CD14-positive monocyte (primary cell): ENCODE results near the gene TMUB1. TPM values are rescaled to one million over a fixed set of nuclear protein-coding genes. Genes with fewer than 3 reads are reported as not detected.

Source experiments
- DNase-seq, 3 donors: peaks; one replicate each; pipeline ENCODE4 v3.0.0-alpha.2; 2011 to 2022
- H2AFZ ChIP-seq: 2 replicates; pipeline ENCODE4 v1.6.0; 2012; ENCODE audit warnings: mild to moderate bottlenecking, low read depth, low read length, inconsistent platforms; ENCODE audit not compliant: insufficient read depth, poor library complexity, severe bottlenecking
- H3K27ac ChIP-seq, 2 donors: 1 replicate in 1 of 2; 2 replicates in 1 of 2; pipeline ENCODE4 v1.5.1; 2012 to 2013; ENCODE audit warnings: low read length in 2 of 2, control low read depth in 1 of 2, inconsistent platforms in 1 of 2, low read depth in 1 of 2, mild to moderate bottlenecking in 1 of 2
- H3K27me3 ChIP-seq, 2 donors: one replicate each; pipeline versions ENCODE4 v1.6.0 to v1.6.1; 2011 to 2013; ENCODE audit warnings: low read length in 2 of 2; ENCODE audit not compliant: control insufficient read depth in 2 of 2, insufficient read depth in 2 of 2
- H3K36me3 ChIP-seq, 2 donors: replicated peaks in 1 of 2; 1 replicate in 1 of 2; 2 replicates in 1 of 2; pipeline versions ENCODE4 v1.5.1 to v1.6.1; 2012 to 2013; ENCODE audit warnings: low read length in 2 of 2, control low read depth in 1 of 2, inconsistent platforms in 1 of 2, mild to moderate bottlenecking in 1 of 2; ENCODE audit not compliant: insufficient read depth in 2 of 2, control insufficient read depth in 1 of 2
- H3K4me1 ChIP-seq, 2 donors: 1 replicate in 1 of 2; 2 replicates in 1 of 2; pipeline versions ENCODE4 v1.5.1 to v1.6.1; 2012 to 2013; ENCODE audit warnings: low read length in 2 of 2, control low read depth in 1 of 2, inconsistent platforms in 1 of 2, mild to moderate bottlenecking in 1 of 2, moderate library complexity in 1 of 2; ENCODE audit not compliant: insufficient read depth in 2 of 2, control insufficient read depth in 1 of 2
- H3K4me2 ChIP-seq: replicated peaks from 2 replicates; pipeline ENCODE3; 2012; ENCODE audit warnings: low read length, moderate library complexity, mild to moderate bottlenecking; ENCODE audit not compliant: poor library complexity, severe bottlenecking; ENCODE audit errors: extremely low read depth
- H3K4me3 ChIP-seq, 3 experiments: fragments of 200-600 bp in 1 of 3; sonication (generic) in 1 of 3; replicated peaks in 1 of 3; 1 replicate in 2 of 3; 2 replicates in 1 of 3; pipeline ENCODE4 v1.5.1; 2011 to 2013; ENCODE audit warnings: low read length in 3 of 3, mild to moderate bottlenecking in 3 of 3, control low read depth in 2 of 3, low read depth in 2 of 3, inconsistent platforms in 1 of 3, moderate library complexity in 1 of 3
- H3K79me2 ChIP-seq: 2 replicates; pipeline ENCODE4 v1.6.0; 2012; ENCODE audit warnings: mild to moderate bottlenecking, control low read depth, inconsistent platforms, low read length, moderate library complexity; ENCODE audit not compliant: insufficient read depth
- H3K9ac ChIP-seq: 2 replicates; pipeline ENCODE4 v1.6.0; 2017; ENCODE audit warnings: low read length, mild to moderate bottlenecking; ENCODE audit not compliant: insufficient read depth, poor library complexity, severe bottlenecking
- H3K9me3 ChIP-seq, 2 donors: replicated peaks in 1 of 2; 1 replicate in 1 of 2; 2 replicates in 1 of 2; pipeline versions ENCODE4 v1.5.1 to v1.6.1; 2012 to 2013; ENCODE audit warnings: low read length in 2 of 2, control low read depth in 1 of 2; ENCODE audit not compliant: control insufficient read depth in 1 of 2, insufficient read depth in 1 of 2
- H4K20me1 ChIP-seq: 2 replicates; pipeline ENCODE4 v1.6.0; 2012; ENCODE audit warnings: mild to moderate bottlenecking, low read length, control low read depth, moderate library complexity; ENCODE audit not compliant: insufficient read depth
- H3K27ac Mint-ChIP-seq, 7 donors: one replicate each; pipeline ENCODE4 v1.8.0; 2020; ENCODE audit warnings: mild to moderate bottlenecking in 7 of 7, mixed read lengths in 7 of 7, moderate library complexity in 6 of 7, inconsistent platforms in 2 of 7
- H3K27me3 Mint-ChIP-seq, 3 donors: one replicate each; pipeline ENCODE4 v1.8.0; 2021 to 2022; ENCODE audit warnings: low read depth in 3 of 3, mild to moderate bottlenecking in 3 of 3, mixed read lengths in 3 of 3, moderate library complexity in 3 of 3, inconsistent platforms in 1 of 3
- H3K36me3 Mint-ChIP-seq, 2 donors: one replicate each; pipeline ENCODE4 v1.8.0; 2020; ENCODE audit warnings: mixed read lengths in 2 of 2, inconsistent platforms in 1 of 2, mild to moderate bottlenecking in 1 of 2
- H3K4me1 Mint-ChIP-seq: one replicate; pipeline ENCODE4 v1.8.0; 2020; ENCODE audit warnings: mild to moderate bottlenecking, mixed read lengths
- H3K4me3 Mint-ChIP-seq, 2 donors: one replicate each; pipeline ENCODE4 v1.8.0; 2020; ENCODE audit warnings: mild to moderate bottlenecking in 2 of 2, mixed read lengths in 2 of 2, moderate library complexity in 1 of 2
- H3K9me3 Mint-ChIP-seq, 7 donors: one replicate each; pipeline ENCODE4 v1.8.0; 2020 to 2022; ENCODE audit warnings: mixed read lengths in 7 of 7, mild to moderate bottlenecking in 6 of 7, moderate library complexity in 6 of 7, inconsistent platforms in 2 of 7
- CTCF ChIP-seq: fragments of 200-600 bp; IDR thresholded peaks from one replicate; pipeline ENCODE4 v1.8.0; 2022; ENCODE audit warnings: antibody characterized with exemption, mild to moderate bottlenecking
- WGBS: methylation state at CpG from one replicate; pipeline ENCODE4 v1.1.5; 2013; ENCODE audit warnings: missing lambda C conversion rate; ENCODE audit not compliant: insufficient coverage; 5-methylcytosine and 5-hydroxymethylcytosine counted together
- intact Hi-C, 2 donors: fragments of 100-400 bp; cut with micrococcal nuclease; formaldehyde crosslinking; loops; one replicate each; pipeline versions ENCODE4 v1.15.0 to v1.15.1; 2023
- polyA plus RNA-seq, 3 donors: library from polyadenylated mRNA; depleted of rRNA in 1 of 3; unstranded in 2 of 3; stranded (reverse) in 1 of 3; fragments of 300-500 nt in 2 of 3; fragments of >200 nt in 1 of 3; fragmentation: Illumina TruSeq in 2 of 3; gene quantifications; 1 replicate in 2 of 3; 2 replicates in 1 of 3; pipeline ENCODE4 v1.2.3, GENCODE V29; 2012 to 2021

TMUB1 gene
- polyA plus RNA-seq, 3 donors, result 17.4 to 28.2 (median 19.8) TPM

- H3K9me3 Mint-ChIP-seq, result peaks cover 0 to 1% (median 0%) of the 10 kb centered on the region in 7 donors
- no peaks in the 10 kb centered on the region for H3K27me3 Mint-ChIP-seq
- Histone ChIP-seq H3K36me3 (peaks cover 31 to 34% of the 10 kb centered on the region in 2 donors), H3K4me3 (no peak overlapping the region), H3K27me3 (no peaks in the 10 kb centered on the region), H3K4me1 (peaks cover 5 to 9% of the 10 kb centered on the region in 2 donors), H3K4me2 (no peak overlapping the region), H3K9me3 (no peaks in the 10 kb centered on the region), H4K20me1 (no peaks in the 10 kb centered on the region), H3K79me2 (peaks cover 1% of the 10 kb centered on the region), H3K9ac (no peak overlapping the region), H3K27ac (no peak overlapping the region), H2AFZ (no peak overlapping the region)
- intact Hi-C loops, result loop anchor here in 1 of 2 donors (10.0 kb wide), 1 partner anchor 61 kb away; no protein-coding TSS in a partner anchor
- no peak overlapping the region for H3K27ac Mint-ChIP-seq
- DNase-seq, result no peak
- H3K36me3 Mint-ChIP-seq, result peaks cover 34 to 39% of the 10 kb centered on the region in 2 donors
- H3K4me3 Mint-ChIP-seq, result no peak overlapping the region
- 88% methylated on average over 3 of the region's 5 CpGs for WGBS
- no peak for TF ChIP-seq CTCF
- peaks cover 14% of the 10 kb centered on the region for H3K4me1 Mint-ChIP-seq
Observed at GRCh38 chr7:151033864-151034249, 49.4 kb downstream of the TMUB1 start.

GRCh38 chr7:151032936-151033863 is 50.1 kb downstream of the TMUB1 start:
- peak overlapping the region in 1 of 2 donors; percentile 17 for H3K27ac ChIP-seq
- peaks cover 4% of the 10 kb centered on the region for H3K79me2 ChIP-seq
- peaks cover 31 to 34% of the 10 kb centered on the region in 2 donors for H3K36me3 ChIP-seq
- TF ChIP-seq CTCF, result no peak
- no peaks in the 10 kb centered on the region for H4K20me1 ChIP-seq
- peaks cover 13% of the 10 kb centered on the region for H3K4me1 Mint-ChIP-seq
- H3K4me3 ChIP-seq, result no peak overlapping the region
- intact Hi-C loops, result loop anchor here in 1 of 2 donors (10.0 kb wide), 1 partner anchor 62 kb away; no protein-coding TSS in a partner anchor
- peaks cover 7 to 10% of the 10 kb centered on the region in 2 donors for H3K4me1 ChIP-seq
- H3K4me3 Mint-ChIP-seq, result no peak overlapping the region
- H3K9me3 ChIP-seq, result no peaks in the 10 kb centered on the region
- no peaks in the 10 kb centered on the region for H3K27me3 Mint-ChIP-seq
- no peak overlapping the region for H3K9ac ChIP-seq
- peak overlapping the region in 2 of 7 donors; percentile 19 to 68 for H3K27ac Mint-ChIP-seq
- no peak overlapping the region for H3K4me2 ChIP-seq
- peaks cover 0 to 1% (median 0%) of the 10 kb centered on the region in 7 donors for H3K9me3 Mint-ChIP-seq
- DNase-seq, result no peak
- H2AFZ ChIP-seq, result no peak overlapping the region
- H3K36me3 Mint-ChIP-seq, result peaks cover 34 to 39% of the 10 kb centered on the region in 2 donors
- no peaks in the 10 kb centered on the region for H3K27me3 ChIP-seq
- WGBS, result 95% methylated on average over 16 of the region's 17 CpGs

Other genes starting within 250 kb of the TMUB1 start
- gene AOC1, start 231.0 kb downstream of the TMUB1 start, polyA plus RNA-seq, result under 1 TPM in 2 of 3 donors, not detected in 1; 0.16 to 0.31 TPM
- gene KCNH2, start 105.2 kb downstream of the TMUB1 start, polyA plus RNA-seq, result not detected
- under 1 TPM; 0.26 to 0.72 (median 0.39) TPM for gene NOS3, start 92.5 kb downstream of the TMUB1 start, polyA plus RNA-seq
- gene ATG9B, start 59.0 kb downstream of the TMUB1 start, polyA plus RNA-seq, result under 1 TPM in 2 of 3 donors, not detected in 1; 0.21 to 0.30 TPM
- gene ABCB8, start 55.0 kb downstream of the TMUB1 start, polyA plus RNA-seq, result 10 to 100 TPM in 1 of 3 donors, 1 to 10 TPM in 2; 9.3 to 19.9 (median 9.5) TPM
- gene ASIC3, start 35.0 kb downstream of the TMUB1 start, polyA plus RNA-seq, result 1 to 10 TPM in 1 of 3 donors, not detected in 2; 2.0 TPM
- gene CDK5, start 25.6 kb downstream of the TMUB1 start, polyA plus RNA-seq, result 10 to 100 TPM; 14.9 to 31.2 (median 24.9) TPM
- 100 to 1,000 TPM in 1 of 3 donors, 10 to 100 TPM in 2; 21.6 to 132 (median 23.8) TPM for gene SLC4A2, start 23.9 kb downstream of the TMUB1 start, polyA plus RNA-seq
- gene FASTK, start 2.7 kb downstream of the TMUB1 start, polyA plus RNA-seq, result 100 to 1,000 TPM in 1 of 3 donors, 10 to 100 TPM in 2; 34.7 to 110 (median 38.6) TPM
- 100 to 1,000 TPM in 1 of 3 donors, 1 to 10 TPM in 2; 6.4 to 133 (median 6.8) TPM for gene AGAP3, start 3.0 kb upstream of the TMUB1 start, polyA plus RNA-seq
- not detected for gene GBX1, start 84.2 kb upstream of the TMUB1 start, polyA plus RNA-seq
- gene ASB10, start 103.8 kb upstream of the TMUB1 start, polyA plus RNA-seq, result not detected
- not detected for gene H2BK1, start 127.0 kb upstream of the TMUB1 start, polyA plus RNA-seq
- gene ABCF2, start 143.7 kb upstream of the TMUB1 start, polyA plus RNA-seq, result 10 to 100 TPM; 18.0 to 22.0 (median 21.1) TPM
- gene CHPF2, start 149.0 kb upstream of the TMUB1 start, polyA plus RNA-seq, result 10 to 100 TPM; 34.4 to 38.0 (median 36.0) TPM
- 100 to 1,000 TPM; 104 to 183 (median 112) TPM for gene SMARCD3, start 165.2 kb upstream of the TMUB1 start, polyA plus RNA-seq